HG03066 (cell line): ENCODE measurements around the gene LRRC52.

Experiments used
- ATAC-seq: cut with Tn5 transposase; IDR thresholded peaks from one replicate; pipeline ENCODE4 v1.9.1; 2021; ENCODE audit warnings: low read depth; ENCODE audit not compliant: unreplicated experiment

Gene LRRC52

GRCh38 chr1:165543532-165544438 is at the start of gene LRRC52:
LRRC52 (plus strand) TSS chr1:165544000; CDS start chr1:165544297, 297 bp downstream.
- no peak for ATAC-seq

GRCh38 chr1:165494949-165495857 is 48.6 kb upstream of the LRRC52 start:
- no peak for ATAC-seq

- no peak for ATAC-seq
Observed at GRCh38 chr1:165495858-165496205, 48.0 kb upstream of the LRRC52 start.

DNA sequence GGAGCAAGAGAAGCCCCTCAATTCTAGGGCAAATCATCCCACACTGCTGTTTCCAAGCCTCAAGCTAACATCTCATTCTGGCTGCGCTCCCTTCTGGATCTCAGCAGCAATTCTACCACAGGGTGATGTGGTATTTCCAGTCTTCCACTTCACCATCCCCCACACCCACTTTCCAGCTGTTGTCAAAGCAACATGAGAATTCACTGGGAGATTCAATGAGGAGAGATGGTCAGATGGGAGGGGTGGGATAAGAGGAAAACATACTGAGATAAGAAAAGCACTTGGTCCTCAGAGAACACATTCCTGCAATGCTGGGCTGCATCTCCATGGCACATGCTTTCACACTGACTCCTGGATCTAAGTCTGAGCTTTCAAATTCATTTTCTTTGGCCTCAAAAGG is 47.3 kb upstream of the LRRC52 start:
- no peak for ATAC-seq

- no peak for ATAC-seq
Observed at GRCh38 chr1:165497069-165498013, 46.5 kb upstream of the LRRC52 start.

- no peak for ATAC-seq
Observed at GRCh38 chr1:165501330-165501969, 42.4 kb upstream of the LRRC52 start.

GRCh38 chr1:165501970-165502348 is 41.8 kb upstream of the LRRC52 start:
- no peak for ATAC-seq

GRCh38 chr1:165507570-165507969 is 36.2 kb upstream of the LRRC52 start:
- no peak for ATAC-seq

GRCh38 chr1:165508291-165508690 is 35.5 kb upstream of the LRRC52 start:
- ATAC-seq: no peak

GRCh38 chr1:165512816-165513215 is 31.0 kb upstream of the LRRC52 start:
- ATAC-seq: no peak

GRCh38 chr1:165516469-165516868 is 27.3 kb upstream of the LRRC52 start:
- ATAC-seq: no peak

GRCh38 chr1:165520646-165521045 is 23.2 kb upstream of the LRRC52 start:
- ATAC-seq: no peak

DNA sequence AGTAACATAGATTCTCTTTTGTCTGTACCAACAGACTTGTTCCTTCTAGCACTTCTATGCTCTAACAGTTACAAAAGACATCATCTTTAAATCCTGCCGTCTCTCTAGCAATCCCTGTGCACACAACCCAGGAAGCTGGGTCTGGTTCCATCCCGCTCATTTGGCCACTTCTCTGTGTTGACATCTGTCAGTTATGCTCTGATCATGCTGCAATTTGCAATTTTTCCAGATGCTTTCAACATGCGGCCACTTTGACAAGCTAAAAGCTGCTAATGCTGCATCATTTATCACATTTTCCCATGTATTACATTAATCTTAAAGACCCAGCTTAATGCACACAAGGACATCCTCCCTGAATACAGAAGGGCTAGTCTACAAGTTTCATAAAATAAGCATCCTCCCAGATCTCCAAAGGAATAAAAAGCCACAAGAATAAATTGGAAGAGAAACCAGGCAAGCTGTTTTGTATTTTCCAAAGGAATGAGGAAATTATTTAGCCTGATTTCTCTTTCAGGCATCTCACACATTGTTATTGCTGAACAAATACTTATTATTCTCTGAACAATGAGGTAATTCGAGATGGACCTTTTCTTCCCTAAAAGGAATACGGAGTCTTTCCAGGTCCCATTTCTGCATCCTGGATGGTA is 19.0 kb upstream of the LRRC52 start:
- no peak for ATAC-seq

GRCh38 chr1:165525708-165526107 is 18.1 kb upstream of the LRRC52 start:
- ATAC-seq: no peak

DNA sequence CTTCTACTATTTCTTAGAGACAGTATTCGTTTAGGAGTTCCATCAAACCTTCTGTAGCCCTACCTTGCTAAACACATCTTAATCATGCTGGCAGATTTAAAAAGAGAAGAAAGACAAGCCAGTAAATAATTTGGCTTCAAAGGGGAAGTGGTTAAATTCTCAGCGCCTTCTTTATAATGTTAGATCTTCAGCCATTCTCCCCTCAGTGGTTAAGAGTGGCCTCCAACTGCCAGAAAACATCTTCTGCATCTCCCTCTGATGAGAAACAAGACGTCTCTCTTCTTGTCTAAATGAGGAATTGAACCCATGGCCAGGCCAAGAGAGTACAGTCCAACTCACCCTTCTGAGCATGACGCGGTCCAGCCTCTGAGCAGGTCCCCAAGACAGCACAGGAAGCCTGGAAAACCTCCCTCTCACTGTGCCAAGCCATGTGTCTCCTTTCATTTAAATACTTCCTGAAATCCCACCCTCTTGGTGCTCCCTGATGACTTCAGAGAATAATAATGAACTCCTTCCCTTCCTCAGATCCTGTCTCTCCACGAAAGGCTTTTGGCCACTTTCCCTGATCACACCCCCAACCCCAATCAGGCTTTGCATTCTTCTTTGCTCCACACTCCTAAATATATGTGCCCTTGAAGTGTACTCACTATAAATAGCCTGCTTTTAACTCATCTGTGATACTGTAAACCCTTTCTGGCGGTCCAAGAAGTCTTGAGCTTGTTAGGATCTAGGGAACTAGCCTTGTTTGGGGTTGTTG is 16.4 kb upstream of the LRRC52 start:
- no peak for ATAC-seq

DNA sequence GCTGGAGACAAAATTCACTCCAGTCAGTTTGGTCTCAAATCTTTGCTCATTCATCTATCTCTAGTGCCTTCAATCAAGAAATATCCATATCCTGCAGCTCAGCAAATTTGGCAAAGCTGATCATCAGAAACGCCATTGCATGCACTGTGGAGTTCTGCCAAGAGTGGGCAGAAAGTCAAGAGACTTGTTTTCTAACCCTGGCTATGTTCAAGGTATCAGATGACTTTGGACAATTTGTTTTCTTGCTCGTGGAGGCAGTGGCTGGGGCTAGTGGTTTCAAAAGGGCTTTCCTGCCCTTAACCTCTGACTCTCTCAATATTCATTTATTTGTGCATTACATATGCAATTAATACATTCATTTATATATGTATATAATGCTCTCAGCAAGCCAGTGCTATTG is 12.8 kb upstream of the LRRC52 start:
- no peak for ATAC-seq

- ATAC-seq: no peak
Observed at GRCh38 chr1:165532053-165532452, 11.7 kb upstream of the LRRC52 start.

GRCh38 chr1:165533254-165533653 is 10.5 kb upstream of the LRRC52 start:
- no peak for ATAC-seq

DNA sequence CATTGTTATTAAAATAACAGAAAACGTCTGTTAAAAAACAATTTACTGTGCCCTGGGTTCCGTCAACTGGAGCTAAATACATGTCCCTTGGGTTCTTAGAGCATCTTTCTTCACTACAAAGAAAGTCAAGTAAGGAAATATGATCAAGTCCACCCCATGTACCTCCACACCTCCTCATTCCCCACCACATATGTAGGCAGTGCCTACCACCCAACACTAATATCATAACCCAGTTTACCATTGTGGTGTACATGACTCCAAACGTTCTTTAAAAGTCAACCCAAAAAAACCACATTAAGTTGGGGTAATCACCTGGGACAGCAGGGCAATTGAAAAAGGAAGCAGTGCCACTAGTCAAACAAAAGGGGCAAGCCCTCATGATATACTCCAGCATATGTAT is 7.8 kb upstream of the LRRC52 start:
- no peak for ATAC-seq
